Measurements from ENCODE around the gene ABCD1.
"Not testable (repeated sequence)": the region's sequence is repeated elsewhere in the genome, so short reads cannot be mapped to it uniquely, and the experiment has no call there.

- not testable (repeated sequence) for TF ChIP-seq CTCF (conservative IDR thresholded peaks at IDR 0.05); EZH2 (IDR thresholded peaks at IDR 0.05; ENCODE audit: low read depth)
These were observed 25.4 kb upstream of the ABCD1 start for GRCh38 chrX:153699210-153699783.

All from PC-9 (cell line).